ENCODE measurements around the gene ABCA4.

ABCA4 gene

GRCh38 chr1:94143809-94144176, 22.8 kb upstream of the ABCA4 start:
- Histone ChIP-seq H3K4me3 (ENCODE audit: low read length) (no peak overlapping the region), H3K36me3 (replicated peaks; ENCODE audit: insufficient read depth, low read length) (no peaks in the 10 kb centered on the region), H4K20me1 (ENCODE audit: insufficient read depth, low read length) (no peaks in the 10 kb centered on the region), H3K4me2 (ENCODE audit: low read depth, low read length) (no peak overlapping the region), H3K27ac (ENCODE audit: low read length) (no peak overlapping the region), H3K79me2 (ENCODE audit: low read length) (no peaks in the 10 kb centered on the region), H3K9ac (ENCODE audit: low read length) (no peak overlapping the region), H2AFZ (ENCODE audit: low read length) (no peak overlapping the region), H3K27me3 (replicated peaks; ENCODE audit: insufficient read depth, low read length) (no peaks in the 10 kb centered on the region), H3K9me2 (replicated peaks; ENCODE audit: insufficient read depth, low read length) (no peaks in the 10 kb centered on the region), H3K9me3 (replicated peaks; ENCODE audit: insufficient read depth, low read length) (no peaks in the 10 kb centered on the region), H3K4me1 (ENCODE audit: low read length) (no peaks in the 10 kb centered on the region), H3F3A (ENCODE audit: insufficient read depth, low read length) (no peaks in the 10 kb centered on the region)
- DNase-seq = no peak
- TF ChIP-seq CTCF (IDR thresholded peaks at IDR 0.05; ENCODE audit: low read length) (no peak), EZH2 (optimal IDR thresholded peaks at IDR 0.05; ENCODE audit: low read depth, low read length) (no peak), EZH2phosphoT487 (IDR thresholded peaks at IDR 0.05; ENCODE audit: low read length) (no peak)

GRCh38 chr1:94143173-94143808, 22.3 kb upstream of the ABCA4 start:
- Histone ChIP-seq H3K9ac (ENCODE audit: low read length) (no peak overlapping the region), H3K79me2 (ENCODE audit: low read length) (no peaks in the 10 kb centered on the region), H3K36me3 (replicated peaks; ENCODE audit: insufficient read depth, low read length) (no peaks in the 10 kb centered on the region), H4K20me1 (ENCODE audit: insufficient read depth, low read length) (no peaks in the 10 kb centered on the region), H3K27ac (ENCODE audit: low read length) (no peak overlapping the region), H3K4me2 (ENCODE audit: low read depth, low read length) (no peak overlapping the region), H2AFZ (ENCODE audit: low read length) (no peak overlapping the region), H3K9me2 (replicated peaks; ENCODE audit: insufficient read depth, low read length) (no peaks in the 10 kb centered on the region), H3K4me3 (ENCODE audit: low read length) (no peak overlapping the region), H3F3A (ENCODE audit: insufficient read depth, low read length) (no peaks in the 10 kb centered on the region), H3K4me1 (ENCODE audit: low read length) (no peaks in the 10 kb centered on the region), H3K9me3 (replicated peaks; ENCODE audit: insufficient read depth, low read length) (no peaks in the 10 kb centered on the region), H3K27me3 (replicated peaks; ENCODE audit: insufficient read depth, low read length) (no peaks in the 10 kb centered on the region)
- TF ChIP-seq EZH2 (optimal IDR thresholded peaks at IDR 0.05; ENCODE audit: low read depth, low read length) = no peak
- no peak for TF ChIP-seq CTCF (IDR thresholded peaks at IDR 0.05; ENCODE audit: low read length)
- TF ChIP-seq EZH2phosphoT487 (IDR thresholded peaks at IDR 0.05; ENCODE audit: low read length) = no peak
- no peak for DNase-seq

GRCh38 chr1:94142583-94142982, 21.6 kb upstream of the ABCA4 start:
- Histone ChIP-seq H4K20me1 (ENCODE audit: insufficient read depth, low read length) (no peaks in the 10 kb centered on the region), H3K4me2 (ENCODE audit: low read depth, low read length) (no peak overlapping the region), H3K9me3 (replicated peaks; ENCODE audit: insufficient read depth, low read length) (no peaks in the 10 kb centered on the region), H3K9ac (ENCODE audit: low read length) (no peak overlapping the region), H3K9me2 (replicated peaks; ENCODE audit: insufficient read depth, low read length) (no peaks in the 10 kb centered on the region), H3K79me2 (ENCODE audit: low read length) (no peaks in the 10 kb centered on the region), H3K4me3 (ENCODE audit: low read length) (no peak overlapping the region), H3K27ac (ENCODE audit: low read length) (no peak overlapping the region), H3F3A (ENCODE audit: insufficient read depth, low read length) (no peaks in the 10 kb centered on the region), H3K4me1 (ENCODE audit: low read length) (no peaks in the 10 kb centered on the region), H3K27me3 (replicated peaks; ENCODE audit: insufficient read depth, low read length) (no peaks in the 10 kb centered on the region), H2AFZ (ENCODE audit: low read length) (no peak overlapping the region), H3K36me3 (replicated peaks; ENCODE audit: insufficient read depth, low read length) (no peaks in the 10 kb centered on the region)
- TF ChIP-seq EZH2phosphoT487 (IDR thresholded peaks at IDR 0.05; ENCODE audit: low read length) (no peak), EZH2 (optimal IDR thresholded peaks at IDR 0.05; ENCODE audit: low read depth, low read length) (no peak), CTCF (IDR thresholded peaks at IDR 0.05; ENCODE audit: low read length) (no peak)
- DNase-seq = no peak
